ENCODE results near the gene ATP6V0B.

DNA sequence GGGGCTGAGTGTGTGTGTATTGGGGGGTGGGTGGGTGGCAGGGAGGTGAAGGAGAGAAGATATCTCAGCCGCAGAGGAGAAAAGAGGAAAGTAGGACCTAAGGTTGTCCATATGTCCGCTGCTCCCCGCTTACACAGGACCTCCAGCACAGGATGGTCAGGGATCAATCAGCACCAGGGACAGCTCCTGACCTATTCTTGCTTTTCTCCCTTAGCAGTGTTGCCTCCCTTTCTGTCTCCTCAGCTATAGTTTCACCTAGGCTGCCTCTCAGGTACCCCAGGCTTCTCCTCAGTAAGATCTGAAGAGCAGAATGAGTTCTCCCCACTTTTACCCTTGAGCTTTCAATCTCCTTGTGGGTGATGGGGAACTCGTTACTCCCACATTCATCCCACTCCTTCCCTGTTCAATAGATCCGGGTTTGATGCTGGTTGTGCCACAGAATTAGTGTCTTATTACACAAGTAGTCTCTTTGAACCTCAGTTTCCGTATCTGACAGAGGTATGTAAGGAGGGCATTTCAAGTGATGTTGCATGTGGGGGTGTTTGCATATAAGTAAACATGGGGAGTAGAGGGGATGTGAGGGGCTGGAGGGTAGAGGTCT lies 6.3 kb upstream of the ATP6V0B start:
- TF ChIP-seq, protein P1, sequence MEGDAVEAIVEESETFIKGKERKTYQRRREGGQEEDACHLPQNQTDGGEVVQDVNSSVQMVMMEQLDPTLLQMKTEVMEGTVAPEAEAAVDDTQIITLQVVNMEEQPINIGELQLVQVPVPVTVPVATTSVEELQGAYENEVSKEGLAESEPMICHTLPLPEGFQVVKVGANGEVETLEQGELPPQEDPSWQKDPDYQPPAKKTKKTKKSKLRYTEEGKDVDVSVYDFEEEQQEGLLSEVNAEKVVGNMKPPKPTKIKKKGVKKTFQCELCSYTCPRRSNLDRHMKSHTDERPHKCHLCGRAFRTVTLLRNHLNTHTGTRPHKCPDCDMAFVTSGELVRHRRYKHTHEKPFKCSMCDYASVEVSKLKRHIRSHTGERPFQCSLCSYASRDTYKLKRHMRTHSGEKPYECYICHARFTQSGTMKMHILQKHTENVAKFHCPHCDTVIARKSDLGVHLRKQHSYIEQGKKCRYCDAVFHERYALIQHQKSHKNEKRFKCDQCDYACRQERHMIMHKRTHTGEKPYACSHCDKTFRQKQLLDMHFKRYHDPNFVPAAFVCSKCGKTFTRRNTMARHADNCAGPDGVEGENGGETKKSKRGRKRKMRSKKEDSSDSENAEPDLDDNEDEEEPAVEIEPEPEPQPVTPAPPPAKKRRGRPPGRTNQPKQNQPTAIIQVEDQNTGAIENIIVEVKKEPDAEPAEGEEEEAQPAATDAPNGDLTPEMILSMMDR (IDR thresholded peaks at IDR 0.05): no peak
- no peak for TF ChIP-seq EZH2phosphoT487 (IDR thresholded peaks at IDR 0.05)

Measured in neural progenitor cell (in vitro differentiated cells).